ENCODE measurements around the gene IFNAR1.
"Not testable (repeated sequence)": the region's sequence is repeated elsewhere in the genome, so short reads cannot be mapped to it uniquely, and the experiment has no call there.

Gene IFNAR1

DNA sequence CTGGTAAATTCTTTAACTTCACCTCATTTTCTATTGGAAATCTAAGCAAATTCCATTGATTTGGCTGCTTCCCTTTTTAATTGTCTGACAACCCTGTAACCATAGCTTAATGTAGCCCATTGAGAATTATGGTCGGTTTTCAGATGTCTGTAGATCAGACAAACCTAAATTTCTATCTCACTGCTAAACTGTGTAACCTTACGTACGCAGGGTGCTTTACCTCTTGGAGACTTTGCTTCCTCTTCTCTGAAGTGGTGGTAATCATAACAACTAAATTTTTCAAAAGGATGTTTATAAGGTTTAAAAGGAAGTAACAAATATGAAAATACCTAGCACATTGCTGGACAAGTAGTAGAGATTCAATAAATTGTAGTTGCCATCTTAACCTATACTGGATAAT is 25.9 kb downstream of the IFNAR1 start:
- DNase-seq = no peak

GRCh38 chr21:33355355-33355754 is 30.6 kb downstream of the IFNAR1 start:
- DNase-seq = no peak

- no peak for DNase-seq
Measured at GRCh38 chr21:33355996-33356395, 31.2 kb downstream of the IFNAR1 start.

GRCh38 chr21:33357177-33357576 is 32.4 kb downstream of the IFNAR1 start:
- DNase-seq = no peak

- DNase-seq = no peak
Measured at GRCh38 chr21:33359446-33359845, 34.7 kb downstream of the IFNAR1 start.

DNA sequence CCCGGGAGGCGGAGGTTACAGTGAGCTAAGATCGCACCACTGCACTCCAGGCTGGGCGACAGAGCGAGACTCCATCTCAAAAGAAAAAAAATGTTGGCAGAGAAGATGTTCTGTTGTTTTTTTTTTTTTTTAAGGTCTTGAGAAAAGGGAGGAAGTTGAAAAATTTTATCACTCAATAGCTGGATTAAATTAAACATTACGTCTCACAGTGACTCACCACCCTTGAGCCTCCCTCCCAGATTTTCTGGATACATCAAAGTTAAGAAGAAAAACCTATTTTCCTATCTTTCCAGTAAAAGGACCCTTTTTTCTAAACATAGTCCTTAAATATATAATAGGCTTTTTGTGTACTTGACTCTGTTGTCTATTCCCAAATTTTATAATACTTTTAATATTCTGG is 35.5 kb downstream of the IFNAR1 start:
- DNase-seq = no peak

DNA sequence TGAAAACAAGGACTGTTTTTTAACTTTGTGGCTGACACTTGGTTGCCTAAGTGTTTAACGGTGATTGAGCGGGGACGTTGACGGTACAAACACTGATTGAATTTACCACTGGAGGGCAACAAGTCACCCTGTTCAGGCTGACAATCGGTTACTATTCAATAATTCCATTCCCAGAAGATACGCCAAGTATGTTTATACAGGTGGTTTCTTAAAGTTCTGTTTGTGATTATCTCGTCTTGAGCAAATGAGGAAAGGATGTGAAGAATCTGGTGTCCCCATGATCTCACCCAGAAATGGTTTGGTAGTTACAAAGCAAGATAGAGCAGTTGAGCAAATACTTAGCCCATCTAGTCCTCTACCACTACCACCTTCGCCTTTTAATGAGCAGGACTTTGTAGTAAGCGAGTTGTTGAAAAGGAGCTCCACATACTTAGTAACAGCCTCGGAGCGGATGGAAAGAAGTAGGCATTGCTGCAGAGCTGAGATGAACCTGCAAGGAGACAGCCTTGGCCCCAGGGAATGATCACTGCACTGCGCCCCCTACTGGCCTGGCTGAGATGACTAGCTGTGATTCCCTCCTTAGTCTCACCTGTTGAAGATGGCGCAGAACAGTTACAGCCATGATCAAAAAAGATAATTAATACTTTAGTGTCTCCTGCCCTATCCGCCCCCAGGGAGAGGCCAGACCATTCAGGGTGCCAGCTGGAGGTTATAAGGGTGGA is 36.3 kb downstream of the IFNAR1 start:
- DNase-seq = peak; percentile 56

DNA sequence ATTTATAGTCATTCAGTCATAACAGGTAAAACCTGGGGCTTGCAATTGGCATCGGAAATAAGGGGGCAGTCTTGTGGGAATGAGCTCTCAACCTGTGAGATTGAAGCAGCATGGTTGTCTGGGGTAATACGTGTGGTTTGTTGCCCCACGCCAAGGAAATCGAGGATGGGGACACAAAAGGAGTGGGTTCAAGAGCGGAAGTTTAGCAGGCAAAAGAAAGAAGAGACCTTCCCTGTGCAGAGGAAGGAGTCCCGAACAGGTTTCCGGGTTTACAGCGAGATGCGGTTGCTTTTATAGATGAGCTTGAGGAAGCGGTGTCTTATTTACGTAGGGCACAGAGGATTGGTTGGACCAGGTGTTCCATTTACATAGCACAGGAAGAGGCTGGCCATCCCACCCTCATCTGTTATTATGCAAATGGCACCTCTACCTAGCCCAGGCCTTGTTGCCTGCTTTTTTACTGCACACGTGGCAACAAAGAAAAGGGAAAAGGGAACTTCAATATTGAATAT is 37.3 kb downstream of the IFNAR1 start:
- no peak for DNase-seq

DNA sequence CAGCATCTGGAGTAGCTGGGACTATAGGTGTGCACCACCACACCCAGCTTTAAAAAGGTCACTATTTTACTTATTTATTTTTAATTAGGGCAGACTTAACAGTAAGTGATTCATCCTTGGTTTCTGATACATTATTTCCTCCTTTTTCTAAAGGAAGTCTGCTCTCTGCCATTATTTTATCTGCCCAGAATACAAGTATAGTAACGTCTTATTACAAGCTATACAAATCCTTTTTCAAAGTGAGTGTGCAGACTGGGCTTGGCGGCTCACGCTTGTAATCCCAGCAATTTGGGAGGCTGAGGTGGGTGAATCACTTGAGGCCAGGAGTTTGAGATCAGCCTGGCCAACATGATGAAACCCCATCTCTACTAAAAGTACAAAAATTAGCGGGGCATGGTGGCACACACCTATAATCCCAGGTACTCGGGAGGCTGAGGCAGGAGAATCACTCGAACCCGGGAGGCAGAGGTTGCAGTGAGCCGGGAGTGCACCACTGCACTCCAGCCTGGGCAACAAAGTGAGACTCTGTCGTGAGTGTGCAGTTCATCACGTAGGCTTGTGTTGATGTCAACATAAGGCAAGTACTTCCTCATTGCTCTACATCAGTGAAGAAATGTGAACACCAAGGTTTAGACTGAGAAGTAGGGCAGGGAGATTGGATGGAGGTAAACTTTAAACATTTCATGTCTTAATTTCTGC is 39.3 kb downstream of the IFNAR1 start:
- not testable (repeated sequence) for DNase-seq

GRCh38 chr21:33364830-33365229 is 40.1 kb downstream of the IFNAR1 start:
- no peak for DNase-seq

GRCh38 chr21:33367309-33367973 is 42.7 kb downstream of the IFNAR1 start:
- no peak for DNase-seq

- no peak for DNase-seq
Measured at GRCh38 chr21:33368124-33368523, 43.4 kb downstream of the IFNAR1 start.

DNA sequence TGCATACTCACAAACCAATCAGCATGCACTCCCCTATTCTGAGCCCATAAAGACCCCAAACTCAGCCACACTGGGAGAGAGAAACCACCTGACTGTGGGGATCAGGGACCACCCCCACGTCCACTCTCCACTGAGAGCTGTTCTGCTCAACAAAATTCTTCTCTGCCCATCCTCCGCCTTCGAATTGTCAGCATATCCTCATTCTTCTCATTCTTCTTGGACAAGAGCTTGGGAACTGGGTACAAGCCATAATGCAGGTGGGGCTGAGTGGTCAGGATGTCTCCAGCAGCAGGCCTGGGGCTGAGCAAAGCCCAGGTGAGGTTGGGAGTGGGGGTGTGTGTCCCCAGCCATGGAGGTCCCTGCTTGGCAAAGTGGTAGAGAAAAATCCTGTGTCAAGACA is 43.8 kb downstream of the IFNAR1 start:
- no peak for DNase-seq

- DNase-seq = no peak
Measured at GRCh38 chr21:33369586-33369985, 44.8 kb downstream of the IFNAR1 start.

DNA sequence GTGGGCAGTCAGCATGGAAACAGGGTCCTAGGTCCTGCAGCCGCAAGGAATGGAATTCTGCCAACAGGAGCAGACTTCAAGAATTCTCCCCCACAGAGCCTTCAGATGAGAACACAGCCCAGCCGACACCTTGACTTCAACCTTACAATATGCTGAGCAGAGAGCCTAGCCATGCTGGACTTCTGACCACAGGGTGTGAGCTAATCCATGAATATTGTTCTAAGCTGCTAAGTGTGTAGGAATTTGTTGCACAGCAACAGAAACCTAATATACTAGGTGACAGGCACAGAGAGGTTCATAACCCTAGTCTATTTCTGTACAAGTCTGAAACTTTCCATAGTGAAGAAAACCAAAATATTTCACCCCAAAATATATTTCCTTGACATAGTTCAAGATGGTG is 45.5 kb downstream of the IFNAR1 start:
- DNase-seq = no peak

DNA sequence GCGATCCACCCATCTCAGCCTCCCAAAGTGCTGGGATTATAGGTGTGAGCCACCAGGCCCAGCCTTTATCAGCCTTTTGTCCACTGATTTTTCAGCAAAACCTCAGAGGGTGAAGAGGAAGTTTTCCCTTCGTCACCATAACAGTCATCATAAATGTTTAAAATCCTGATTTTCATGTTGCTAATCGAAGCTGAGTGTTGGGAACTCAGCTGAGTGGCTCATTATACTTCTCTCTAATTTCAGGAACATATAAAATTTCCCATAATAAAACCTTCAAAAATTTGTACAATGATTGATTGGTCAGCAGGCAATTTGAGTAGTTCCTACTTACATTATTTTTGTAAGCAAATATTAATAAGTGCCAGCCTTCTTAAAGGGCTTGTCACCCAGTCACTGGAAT is 46.6 kb downstream of the IFNAR1 start:
- no peak for DNase-seq

GRCh38 chr21:33372582-33372981 is 47.8 kb downstream of the IFNAR1 start:
- DNase-seq = no peak

DNA sequence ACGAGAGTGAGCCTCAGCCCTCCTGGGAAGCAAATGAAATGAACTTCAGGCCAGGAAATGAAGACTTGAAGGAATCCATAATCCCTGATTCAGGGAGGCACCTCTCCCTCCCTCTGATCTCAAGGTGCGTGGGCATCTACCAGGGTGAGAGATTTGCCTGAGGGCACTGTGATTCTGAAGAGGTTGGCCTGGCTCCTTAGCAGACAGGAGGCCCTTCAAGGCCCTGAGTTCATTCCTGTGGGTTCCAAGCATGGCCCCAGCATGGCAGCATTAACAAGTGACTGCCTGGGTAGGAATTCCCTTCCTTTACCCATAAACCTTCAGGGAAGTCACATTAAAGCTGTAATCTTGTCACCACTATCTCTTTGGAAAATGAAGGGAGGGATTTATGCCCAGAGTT is 48.7 kb downstream of the IFNAR1 start:
- no peak for DNase-seq

DNA sequence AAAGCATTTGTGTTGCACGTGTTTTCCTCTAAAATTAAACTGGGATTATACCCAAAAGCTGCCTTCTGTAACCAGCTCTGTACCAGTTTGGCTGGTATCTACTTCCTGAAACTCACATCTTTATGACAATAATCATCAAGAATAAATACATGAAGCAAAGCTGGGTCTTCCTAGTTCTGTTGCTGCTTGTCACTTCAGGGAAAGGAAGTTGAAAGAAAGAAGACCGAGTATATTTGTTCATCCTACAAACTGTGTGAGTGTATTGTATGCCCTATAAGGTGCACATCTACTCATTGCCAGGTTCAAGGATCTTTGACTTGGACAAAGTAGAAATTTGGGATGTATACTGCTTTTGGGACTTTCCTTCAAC is 49.3 kb downstream of the IFNAR1 start:
- no peak for DNase-seq

DNA sequence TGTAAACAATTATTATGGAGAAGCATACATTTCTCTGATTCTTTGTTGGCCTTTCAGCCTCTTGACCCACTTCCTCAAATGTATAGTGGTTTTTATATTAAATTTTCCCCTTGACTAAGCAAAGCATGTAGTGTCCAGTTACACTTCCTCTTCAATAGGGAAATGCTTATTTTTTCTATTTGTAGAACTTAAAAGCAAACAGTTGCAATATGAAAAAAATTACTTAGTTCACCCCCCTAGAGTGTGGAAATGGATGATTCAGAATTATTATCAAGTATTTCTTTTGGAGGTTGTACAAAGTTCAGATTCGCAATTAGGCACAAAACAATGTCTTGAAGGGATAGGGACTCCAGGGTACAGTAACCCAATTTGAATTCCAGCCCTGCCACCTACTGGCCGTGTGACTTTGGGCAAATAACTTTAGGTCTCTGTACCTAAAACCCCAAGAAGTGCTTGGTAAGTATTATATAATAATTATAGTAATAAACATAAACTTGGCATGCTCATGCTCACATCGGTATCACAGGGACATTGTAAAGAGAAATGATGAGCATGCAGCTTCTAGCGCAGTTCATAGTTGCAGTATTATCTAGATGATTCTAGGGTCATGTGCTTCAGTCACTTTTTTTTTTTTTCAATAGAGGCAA is 49.8 kb downstream of the IFNAR1 start:
- peak; percentile 42 for DNase-seq

GRCh38 chr21:33375101-33375644 is 50.4 kb downstream of the IFNAR1 start:
- no peak for DNase-seq

GRCh38 chr21:33377221-33377920 is 52.6 kb downstream of the IFNAR1 start:
- no peak for DNase-seq

GRCh38 chr21:33378081-33378480 is 53.3 kb downstream of the IFNAR1 start:
- no peak for DNase-seq

All from NK-92 treated with Interleukin-12 subunit alpha and Interleukin-12 subunit beta, amount 100 ng/mL, for 24 hours (cell line).